Measurements from ENCODE around the gene DCAF12.

DNA sequence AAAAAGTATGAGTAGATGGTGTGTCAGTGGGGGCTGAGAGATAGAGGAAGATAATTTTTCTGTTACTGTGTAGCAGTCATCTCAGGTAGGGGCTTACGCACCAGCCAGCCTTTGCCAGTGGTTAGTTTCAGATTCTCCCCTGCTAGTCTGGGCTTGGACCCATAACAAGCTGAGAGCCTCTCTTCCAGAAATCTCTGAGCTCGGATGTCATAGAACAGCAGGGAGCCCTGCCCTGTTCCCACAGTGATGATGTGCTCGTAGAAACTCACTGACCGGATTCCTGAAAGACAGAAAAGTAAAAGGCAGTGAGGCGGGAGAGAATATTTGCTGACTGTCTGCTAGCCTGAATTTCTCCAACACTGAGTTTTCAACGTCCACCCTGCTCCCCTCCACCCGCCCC, 37.2 kb downstream of the DCAF12 start:
- TF ChIP-seq TAF1 (IDR thresholded peaks at IDR 0.05; ENCODE audit: low read depth) (no peak), EP300 (IDR thresholded peaks at IDR 0.05; ENCODE audit: borderline replicate concordance) (no peak), CEBPB (IDR thresholded peaks at IDR 0.05) (no peak), YY1 (IDR thresholded peaks at IDR 0.05; ENCODE audit: low read depth) (no peak), FOXM1 (IDR thresholded peaks at IDR 0.05; ENCODE audit: borderline replicate concordance, low read depth) (no peak), NFIC (IDR thresholded peaks at IDR 0.05) (no peak), EGR1 (IDR thresholded peaks at IDR 0.05) (no peak), RAD21 (IDR thresholded peaks at IDR 0.05; ENCODE audit: low read depth) (no peak)
- TF ChIP-seq, protein P1, sequence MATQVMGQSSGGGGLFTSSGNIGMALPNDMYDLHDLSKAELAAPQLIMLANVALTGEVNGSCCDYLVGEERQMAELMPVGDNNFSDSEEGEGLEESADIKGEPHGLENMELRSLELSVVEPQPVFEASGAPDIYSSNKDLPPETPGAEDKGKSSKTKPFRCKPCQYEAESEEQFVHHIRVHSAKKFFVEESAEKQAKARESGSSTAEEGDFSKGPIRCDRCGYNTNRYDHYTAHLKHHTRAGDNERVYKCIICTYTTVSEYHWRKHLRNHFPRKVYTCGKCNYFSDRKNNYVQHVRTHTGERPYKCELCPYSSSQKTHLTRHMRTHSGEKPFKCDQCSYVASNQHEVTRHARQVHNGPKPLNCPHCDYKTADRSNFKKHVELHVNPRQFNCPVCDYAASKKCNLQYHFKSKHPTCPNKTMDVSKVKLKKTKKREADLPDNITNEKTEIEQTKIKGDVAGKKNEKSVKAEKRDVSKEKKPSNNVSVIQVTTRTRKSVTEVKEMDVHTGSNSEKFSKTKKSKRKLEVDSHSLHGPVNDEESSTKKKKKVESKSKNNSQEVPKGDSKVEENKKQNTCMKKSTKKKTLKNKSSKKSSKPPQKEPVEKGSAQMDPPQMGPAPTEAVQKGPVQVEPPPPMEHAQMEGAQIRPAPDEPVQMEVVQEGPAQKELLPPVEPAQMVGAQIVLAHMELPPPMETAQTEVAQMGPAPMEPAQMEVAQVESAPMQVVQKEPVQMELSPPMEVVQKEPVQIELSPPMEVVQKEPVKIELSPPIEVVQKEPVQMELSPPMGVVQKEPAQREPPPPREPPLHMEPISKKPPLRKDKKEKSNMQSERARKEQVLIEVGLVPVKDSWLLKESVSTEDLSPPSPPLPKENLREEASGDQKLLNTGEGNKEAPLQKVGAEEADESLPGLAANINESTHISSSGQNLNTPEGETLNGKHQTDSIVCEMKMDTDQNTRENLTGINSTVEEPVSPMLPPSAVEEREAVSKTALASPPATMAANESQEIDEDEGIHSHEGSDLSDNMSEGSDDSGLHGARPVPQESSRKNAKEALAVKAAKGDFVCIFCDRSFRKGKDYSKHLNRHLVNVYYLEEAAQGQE (IDR thresholded peaks at IDR 0.05; ENCODE audit: low read depth), result no peak
- TF ChIP-seq, protein P2, sequence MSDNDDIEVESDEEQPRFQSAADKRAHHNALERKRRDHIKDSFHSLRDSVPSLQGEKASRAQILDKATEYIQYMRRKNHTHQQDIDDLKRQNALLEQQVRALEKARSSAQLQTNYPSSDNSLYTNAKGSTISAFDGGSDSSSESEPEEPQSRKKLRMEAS (IDR thresholded peaks at IDR 0.05), result no peak
